Subcutaneous abdominal adipose tissue (tissue), 5 donors: ENCODE results near the gene GRK4.
"Not testable (repeated sequence)": the region's sequence is repeated elsewhere in the genome, so short reads cannot be mapped to it uniquely, and the experiment has no call there.

ENCODE experiments used
- H3K27ac ChIP-seq: one replicate; pipeline ENCODE4 v1.7.0; 2013; ENCODE audit warnings: low read depth, mild to moderate bottlenecking, inconsistent platforms, low read length, moderate library complexity
- H3K27me3 ChIP-seq, 5 donors: one replicate each; pipeline ENCODE4 v1.7.0; 2013; ENCODE audit warnings: low read length in 5 of 5, inconsistent platforms in 1 of 5; ENCODE audit not compliant: control insufficient read depth in 5 of 5, insufficient read depth in 4 of 5
- H3K36me3 ChIP-seq, 5 donors: one replicate each; pipeline ENCODE4 v1.7.0; 2013; ENCODE audit warnings: low read length in 5 of 5; ENCODE audit not compliant: control insufficient read depth in 5 of 5, insufficient read depth in 5 of 5
- H3K4me1 ChIP-seq, 5 donors: one replicate each; pipeline ENCODE4 v1.7.0; 2013; ENCODE audit warnings: low read length in 5 of 5, mild to moderate bottlenecking in 3 of 5, moderate library complexity in 1 of 5; ENCODE audit not compliant: control insufficient read depth in 5 of 5, insufficient read depth in 5 of 5
- H3K4me3 ChIP-seq, 5 donors: one replicate each; pipeline ENCODE4 v1.7.0; 2013; ENCODE audit warnings: low read length in 5 of 5, low read depth in 1 of 5
- H3K9ac ChIP-seq, 5 donors: one replicate each; pipeline ENCODE4 v1.7.0; 2013; ENCODE audit warnings: low read length in 5 of 5, mild to moderate bottlenecking in 4 of 5, moderate library complexity in 3 of 5
- H3K9me3 ChIP-seq, 5 donors: one replicate each; pipeline ENCODE4 v1.7.0; 2013; ENCODE audit warnings: low read length in 5 of 5; ENCODE audit not compliant: control insufficient read depth in 5 of 5
- donor health status: healthy.
- donor health status: healthy.
- donor health status: healthy.
- donor health status: healthy.
- donor health status: healthy.

GRK4 gene

GRCh38 chr4:2941138-2942036 lies 22.0 kb upstream of the GRK4 start:
- Histone ChIP-seq H3K9ac (no peak overlapping the region), H3K4me3 (no peak overlapping the region), H3K9me3 (no peaks in the 10 kb centered on the region), H3K27me3 (no peaks in the 10 kb centered on the region), H3K4me1 (peaks cover 0 to 7% (median 4%) of the 10 kb centered on the region in 5 donors), H3K36me3 (peaks cover 0 to 95% (median 85%) of the 10 kb centered on the region in 5 donors), H3K27ac (no peak overlapping the region)

GRCh38 chr4:2942037-2942531 lies 21.3 kb upstream of the GRK4 start:
- peaks cover 0 to 4% (median under 1%) of the 10 kb centered on the region in 5 donors for H3K4me1 ChIP-seq
- H3K36me3 ChIP-seq, result peaks cover 0 to 97% (median 92%) of the 10 kb centered on the region in 5 donors
- no peak overlapping the region for H3K27ac ChIP-seq
- no peaks in the 10 kb centered on the region for H3K9me3 ChIP-seq
- no peak overlapping the region for H3K9ac ChIP-seq
- H3K27me3 ChIP-seq, result no peaks in the 10 kb centered on the region
- no peak overlapping the region for H3K4me3 ChIP-seq

GRCh38 chr4:2942532-2943363 lies 20.6 kb upstream of the GRK4 start:
- Histone ChIP-seq H3K36me3 (peaks cover 0 to 98% (median 96%) of the 10 kb centered on the region in 5 donors), H3K27me3 (no peaks in the 10 kb centered on the region), H3K27ac (no peak overlapping the region), H3K9ac (no peak overlapping the region), H3K9me3 (no peaks in the 10 kb centered on the region), H3K4me3 (no peak overlapping the region), H3K4me1 (peaks cover 0 to 1% (median 0%) of the 10 kb centered on the region in 5 donors)

GRCh38 chr4:2943364-2944090 lies 19.8 kb upstream of the GRK4 start:
- peaks cover 0 to 99% (median 94%) of the 10 kb centered on the region in 5 donors for H3K36me3 ChIP-seq
- H3K27ac ChIP-seq, result no peak overlapping the region
- no peaks in the 10 kb centered on the region for H3K9me3 ChIP-seq
- H3K4me1 ChIP-seq, result peaks cover 0 to 3% (median 0%) of the 10 kb centered on the region in 5 donors
- no peak overlapping the region for H3K4me3 ChIP-seq
- H3K27me3 ChIP-seq, result no peaks in the 10 kb centered on the region
- H3K9ac ChIP-seq, result no peak overlapping the region

- Histone ChIP-seq H3K4me1 (peaks cover 0 to 3% (median 0%) of the 10 kb centered on the region in 5 donors), H3K9ac (no peak overlapping the region), H3K36me3 (peaks cover 0 to 99% (median 88%) of the 10 kb centered on the region in 5 donors), H3K9me3 (no peaks in the 10 kb centered on the region), H3K27me3 (no peaks in the 10 kb centered on the region), H3K4me3 (no peak overlapping the region), H3K27ac (no peak overlapping the region)
These were observed 19.3 kb upstream of the GRK4 start for GRCh38 chr4:2944091-2944482.

GRCh38 chr4:2944586-2945526 lies 18.5 kb upstream of the GRK4 start:
- no peak overlapping the region for H3K27ac ChIP-seq
- peaks cover 0 to 99% (median 88%) of the 10 kb centered on the region in 5 donors for H3K36me3 ChIP-seq
- H3K9ac ChIP-seq, result no peak overlapping the region
- peaks cover 0 to 3% (median 0%) of the 10 kb centered on the region in 5 donors for H3K4me1 ChIP-seq
- H3K4me3 ChIP-seq, result no peak overlapping the region
- H3K27me3 ChIP-seq, result no peaks in the 10 kb centered on the region
- no peaks in the 10 kb centered on the region for H3K9me3 ChIP-seq

GRCh38 chr4:2945619-2946604 lies 17.5 kb upstream of the GRK4 start:
- H3K27me3 ChIP-seq, H3K4me3 ChIP-seq, H3K9ac ChIP-seq, H3K27ac ChIP-seq, H3K9me3 ChIP-seq, H3K4me1 ChIP-seq: not testable (repeated sequence)
- H3K36me3 ChIP-seq, result peaks cover 5 to 98% (median 88%) of the 10 kb centered on the region in 5 donors

- Histone ChIP-seq H3K9me3 (no peaks in the 10 kb centered on the region), H3K4me3 (no peak overlapping the region), H3K27me3 (no peaks in the 10 kb centered on the region), H3K27ac (no peak overlapping the region), H3K36me3 (peaks cover 7 to 98% (median 87%) of the 10 kb centered on the region in 5 donors), H3K4me1 (peaks cover 0 to 3% (median 0%) of the 10 kb centered on the region in 5 donors), H3K9ac (no peak overlapping the region)
These were observed 16.4 kb upstream of the GRK4 start for GRCh38 chr4:2946812-2947600.
